GM12801 (cell line): ENCODE data around the gene COL4A6.

ENCODE experiments used
- TF ChIP-seq, protein P1 (sequence below): IDR thresholded peaks from one replicate; pipeline ENCODE4 v1.5.1; 2011; ENCODE audit warnings: control low read depth; ENCODE audit not compliant: insufficient read length; ENCODE audit errors: extremely low read depth

The COL4A6 gene

DNA sequence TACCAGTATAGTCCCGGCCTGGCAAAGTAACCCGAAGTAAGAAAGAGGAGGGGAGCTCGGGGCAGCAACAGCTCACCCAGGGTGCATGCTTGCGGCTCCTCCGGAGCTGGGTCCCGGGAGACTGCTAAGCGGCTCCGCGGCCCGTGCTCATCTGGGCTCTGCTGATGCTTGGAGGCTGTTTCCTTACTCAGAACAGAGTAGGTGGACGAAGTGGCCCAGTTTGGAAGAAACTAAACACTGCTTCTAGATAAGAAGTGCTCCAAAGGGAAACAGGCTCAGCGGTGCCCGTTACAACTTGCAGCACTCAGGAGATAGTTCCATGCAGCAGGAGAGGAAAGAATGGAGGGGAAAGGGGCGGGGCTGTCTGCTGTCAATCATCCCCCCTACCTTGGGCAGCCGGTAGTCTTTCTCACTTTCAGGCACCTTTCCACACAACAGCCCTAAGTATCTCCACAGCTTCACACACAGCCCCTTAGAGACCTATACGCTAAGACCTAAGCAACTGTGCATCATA lies at the start of gene COL4A6:
COL4A6 (minus strand) TSS at position 313 of the 514 bp plus-strand sequence; CDS start at position 87, 226 bp downstream.
- TF ChIP-seq, protein P1, sequence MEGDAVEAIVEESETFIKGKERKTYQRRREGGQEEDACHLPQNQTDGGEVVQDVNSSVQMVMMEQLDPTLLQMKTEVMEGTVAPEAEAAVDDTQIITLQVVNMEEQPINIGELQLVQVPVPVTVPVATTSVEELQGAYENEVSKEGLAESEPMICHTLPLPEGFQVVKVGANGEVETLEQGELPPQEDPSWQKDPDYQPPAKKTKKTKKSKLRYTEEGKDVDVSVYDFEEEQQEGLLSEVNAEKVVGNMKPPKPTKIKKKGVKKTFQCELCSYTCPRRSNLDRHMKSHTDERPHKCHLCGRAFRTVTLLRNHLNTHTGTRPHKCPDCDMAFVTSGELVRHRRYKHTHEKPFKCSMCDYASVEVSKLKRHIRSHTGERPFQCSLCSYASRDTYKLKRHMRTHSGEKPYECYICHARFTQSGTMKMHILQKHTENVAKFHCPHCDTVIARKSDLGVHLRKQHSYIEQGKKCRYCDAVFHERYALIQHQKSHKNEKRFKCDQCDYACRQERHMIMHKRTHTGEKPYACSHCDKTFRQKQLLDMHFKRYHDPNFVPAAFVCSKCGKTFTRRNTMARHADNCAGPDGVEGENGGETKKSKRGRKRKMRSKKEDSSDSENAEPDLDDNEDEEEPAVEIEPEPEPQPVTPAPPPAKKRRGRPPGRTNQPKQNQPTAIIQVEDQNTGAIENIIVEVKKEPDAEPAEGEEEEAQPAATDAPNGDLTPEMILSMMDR: no peak

DNA sequence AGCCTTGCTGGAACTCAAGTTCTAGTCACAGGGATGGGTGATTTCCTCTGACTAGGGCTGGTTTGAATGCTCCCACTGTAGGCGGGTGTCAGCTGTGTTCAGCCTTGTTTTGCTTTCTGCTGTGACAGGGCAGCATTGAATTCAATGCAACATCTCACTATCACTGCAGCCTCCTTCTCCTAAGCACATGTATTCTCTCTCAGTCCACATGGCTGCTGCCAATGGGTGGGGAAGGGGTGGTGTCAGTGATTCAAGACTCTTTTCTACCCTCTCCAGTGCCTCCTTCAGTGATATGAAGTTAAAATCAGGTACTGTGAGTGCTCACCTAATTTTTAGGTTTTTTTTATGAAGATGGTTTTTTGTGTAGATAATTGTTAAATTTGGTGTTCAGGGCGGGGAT lies 47.7 kb upstream of the COL4A6 start:
- TF ChIP-seq, protein P1: no peak

DNA sequence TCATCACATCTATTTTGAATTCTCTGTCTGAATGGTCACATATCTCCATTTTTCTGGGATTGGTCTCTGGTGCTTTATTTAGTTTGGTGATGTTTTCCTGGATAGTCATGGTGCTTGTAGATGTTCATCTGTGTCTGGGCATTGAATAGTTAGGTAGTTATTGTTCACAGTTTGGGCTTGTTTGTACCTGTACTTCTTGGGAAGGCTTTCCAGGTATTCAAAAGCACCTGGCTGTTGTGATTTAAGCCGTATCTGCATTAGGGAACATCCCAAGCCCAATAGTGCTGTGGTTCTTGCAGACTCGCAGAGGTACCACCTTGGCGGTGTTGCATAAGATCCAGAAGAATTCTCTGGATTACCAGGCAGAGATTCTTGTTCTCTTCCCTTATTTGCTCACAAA lies 46.0 kb upstream of the COL4A6 start:
- TF ChIP-seq, protein P1: no peak

DNA sequence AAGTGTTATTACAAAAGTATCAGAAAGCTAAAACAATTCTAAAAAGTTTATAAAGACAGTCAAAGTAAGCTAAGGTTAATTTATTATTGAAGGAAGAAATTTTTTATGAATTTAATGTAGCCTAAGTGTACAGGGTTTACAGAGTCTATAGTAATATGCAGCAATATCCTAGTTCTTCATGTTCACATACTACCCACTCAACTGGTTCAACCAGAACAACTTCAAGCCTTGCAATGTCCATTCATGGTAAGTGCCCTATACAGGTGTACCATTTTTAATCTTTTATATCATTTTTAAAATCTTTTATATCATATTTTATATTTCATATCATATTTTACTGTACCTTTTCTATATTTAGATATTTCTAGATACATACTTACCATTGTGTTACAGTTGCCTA lies 35.8 kb upstream of the COL4A6 start:
- TF ChIP-seq, protein P1: no peak

DNA sequence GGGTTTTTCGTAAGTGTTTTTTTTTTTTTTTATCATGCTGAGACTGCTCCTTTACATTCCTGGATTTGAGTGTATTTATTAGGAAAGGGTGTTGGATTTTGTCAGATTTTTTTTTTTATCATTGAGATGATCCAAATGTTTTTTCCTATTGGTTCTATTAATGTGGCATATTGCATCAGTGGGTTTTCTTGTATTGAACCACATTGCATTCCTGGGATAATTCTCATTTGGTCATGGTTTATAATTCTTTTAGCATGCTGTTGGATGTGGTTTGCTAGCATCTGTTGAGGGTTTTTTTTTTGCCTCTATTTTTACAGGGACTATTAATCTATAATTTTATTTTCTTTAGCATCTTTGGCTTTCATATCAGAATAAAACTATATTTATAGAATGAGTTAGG lies 30.3 kb upstream of the COL4A6 start:
- TF ChIP-seq, protein P1: no peak

DNA sequence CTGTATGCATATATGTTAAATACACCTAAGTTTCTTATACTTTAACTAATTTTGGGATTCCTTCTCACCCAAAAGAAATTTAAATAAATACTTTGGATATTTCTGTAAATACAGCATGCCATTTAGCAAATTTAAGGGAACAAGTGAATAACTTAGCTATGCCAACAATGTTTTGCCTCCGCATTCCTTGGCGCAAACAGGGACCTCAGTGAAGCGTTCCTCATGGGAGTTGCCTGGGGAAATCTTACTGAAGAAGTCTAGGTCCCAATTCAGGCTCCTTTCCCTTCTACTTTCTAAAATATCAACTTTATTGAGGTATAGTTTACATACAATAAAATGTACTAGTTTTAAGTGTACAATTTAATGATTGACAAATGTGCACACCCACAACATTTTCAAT lies 26.4 kb upstream of the COL4A6 start:
- TF ChIP-seq, protein P1: no peak

DNA sequence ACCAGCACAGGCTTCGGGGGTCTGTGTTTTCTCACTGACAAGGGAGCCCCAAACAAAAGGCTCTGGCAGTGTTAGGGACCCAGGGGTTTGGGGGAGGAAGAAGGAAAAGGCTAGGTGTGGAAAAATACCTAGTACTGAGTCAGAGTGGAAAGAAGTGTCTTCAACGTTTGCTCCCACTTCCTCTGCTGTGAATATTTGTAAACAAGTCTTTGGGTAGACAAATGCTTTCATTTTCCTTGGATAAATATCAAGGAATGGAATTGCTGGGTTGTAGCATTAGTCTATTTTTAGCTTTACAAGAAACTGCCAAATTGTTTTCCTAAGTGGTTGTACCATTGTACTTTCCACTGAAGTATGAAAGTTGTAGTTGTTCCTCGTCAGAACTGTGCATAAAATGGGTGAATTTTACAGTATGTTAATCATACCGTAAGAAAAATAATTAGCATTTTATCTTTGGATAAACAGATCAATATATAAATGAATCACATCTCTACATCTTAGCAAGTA lies 18.8 kb upstream of the COL4A6 start:
- TF ChIP-seq, protein P1: no peak
